Mucosa of rectum (tissue), 2 donors: ENCODE data around the gene SNX32.
A peak's percentile ranks its signal among the peaks of the same experiment; 100 is the strongest.

Experiments
- H3K27ac ChIP-seq, 2 donors: one replicate each; pipeline ENCODE4 v1.7.0; 2013; ENCODE audit warnings: inconsistent platforms in 2 of 2, low read depth in 2 of 2, low read length in 2 of 2
- H3K27me3 ChIP-seq, 2 donors: one replicate each; pipeline ENCODE4 v1.7.0; 2013; ENCODE audit warnings: low read length in 2 of 2; ENCODE audit not compliant: control insufficient read depth in 2 of 2, insufficient read depth in 2 of 2
- H3K36me3 ChIP-seq, 2 donors: one replicate each; pipeline ENCODE4 v1.7.0; 2013; ENCODE audit warnings: low read length in 2 of 2; ENCODE audit not compliant: control insufficient read depth in 2 of 2, insufficient read depth in 2 of 2
- H3K4me1 ChIP-seq, 2 donors: one replicate each; pipeline ENCODE4 v1.7.0; 2013; ENCODE audit warnings: low read length in 2 of 2, mild to moderate bottlenecking in 1 of 2; ENCODE audit not compliant: control insufficient read depth in 2 of 2, insufficient read depth in 2 of 2
- H3K4me3 ChIP-seq, 2 donors: one replicate each; pipeline ENCODE4 v1.7.0; 2013; ENCODE audit warnings: low read length in 2 of 2
- H3K9ac ChIP-seq, 2 donors: one replicate each; pipeline ENCODE4 v1.7.0; 2013; ENCODE audit warnings: low read length in 2 of 2, low read depth in 1 of 2, mild to moderate bottlenecking in 1 of 2
- H3K9me3 ChIP-seq, 2 donors: one replicate each; pipeline ENCODE4 v1.7.0; 2013; ENCODE audit warnings: low read length in 2 of 2; ENCODE audit not compliant: control insufficient read depth in 2 of 2
- donor health status: healthy.
- donor health status: Normal muscosa, but diverticular disease.

The SNX32 gene

DNA sequence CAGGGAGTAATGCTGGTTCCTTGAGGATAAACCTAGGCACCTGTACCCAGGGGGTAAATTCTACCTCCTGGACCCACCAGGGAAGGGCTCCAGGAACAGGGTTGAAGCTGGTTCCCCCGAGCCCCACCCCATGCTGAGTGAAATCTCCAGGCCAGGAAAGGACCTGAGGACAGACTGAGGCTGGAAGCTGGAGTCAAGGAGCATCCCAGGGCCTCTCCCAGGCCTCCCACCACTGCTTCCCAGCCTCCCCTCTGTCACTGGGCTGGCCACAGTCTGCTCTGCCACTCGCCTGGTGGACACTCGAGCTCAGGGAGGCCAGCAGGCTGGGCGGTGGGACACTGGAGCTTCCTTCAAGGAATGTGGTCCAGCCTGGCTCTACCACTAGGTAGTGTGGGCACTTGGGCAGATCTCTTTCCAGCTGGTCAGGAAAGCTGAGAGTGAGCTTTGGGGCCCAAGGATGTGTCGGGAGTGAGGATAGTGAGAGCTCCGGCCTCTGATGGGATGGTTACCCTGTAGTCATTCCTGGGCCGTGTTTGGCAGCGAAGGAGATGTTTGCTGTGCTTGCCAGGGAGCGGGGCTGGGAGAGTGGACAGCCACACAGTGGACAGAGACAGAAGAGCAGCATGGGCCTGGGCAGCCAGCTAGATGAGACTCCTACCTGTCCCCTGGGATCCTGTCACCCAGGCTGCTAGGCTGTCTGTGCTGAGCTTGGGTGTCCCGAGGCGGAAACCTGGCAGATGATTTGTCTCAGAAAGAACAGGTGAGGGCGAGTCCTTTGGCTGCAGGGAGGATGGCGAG is 43.5 kb upstream of the SNX32 start:
- Histone ChIP-seq H3K9ac (peak overlapping the region; percentile 38 to 63), H3K27ac (peak overlapping the region; percentile 87 to 93), H3K27me3 (peaks cover 4 to 11% of the 10 kb centered on the region in 2 donors), H3K36me3 (peaks cover 13 to 14% of the 10 kb centered on the region in 2 donors), H3K9me3 (no peaks in the 10 kb centered on the region), H3K4me1 (peaks cover 48 to 60% of the 10 kb centered on the region in 2 donors), H3K4me3 (peak overlapping the region; percentile 31 to 63)

GRCh38 chr11:65790902-65791650 is 42.7 kb upstream of the SNX32 start:
- Histone ChIP-seq H3K9ac (peak overlapping the region in 1 of 2 donors; percentile 63), H3K36me3 (peaks cover 20 to 21% of the 10 kb centered on the region in 2 donors), H3K27me3 (peaks cover 4 to 9% of the 10 kb centered on the region in 2 donors), H3K27ac (peak overlapping the region; percentile 87 to 93), H3K9me3 (no peaks in the 10 kb centered on the region), H3K4me3 (peak overlapping the region; percentile 31 to 63), H3K4me1 (peaks cover 46 to 60% of the 10 kb centered on the region in 2 donors)

GRCh38 chr11:65791719-65792213 is 42.0 kb upstream of the SNX32 start:
- Histone ChIP-seq H3K27ac (peak overlapping the region; percentile 87 to 93), H3K4me1 (peaks cover 42 to 60% of the 10 kb centered on the region in 2 donors), H3K27me3 (peaks cover 4 to 8% of the 10 kb centered on the region in 2 donors), H3K4me3 (peak overlapping the region; percentile 31 to 41), H3K9me3 (no peaks in the 10 kb centered on the region), H3K9ac (peak overlapping the region; percentile 47 to 69), H3K36me3 (peaks cover 24 to 28% of the 10 kb centered on the region in 2 donors)

DNA sequence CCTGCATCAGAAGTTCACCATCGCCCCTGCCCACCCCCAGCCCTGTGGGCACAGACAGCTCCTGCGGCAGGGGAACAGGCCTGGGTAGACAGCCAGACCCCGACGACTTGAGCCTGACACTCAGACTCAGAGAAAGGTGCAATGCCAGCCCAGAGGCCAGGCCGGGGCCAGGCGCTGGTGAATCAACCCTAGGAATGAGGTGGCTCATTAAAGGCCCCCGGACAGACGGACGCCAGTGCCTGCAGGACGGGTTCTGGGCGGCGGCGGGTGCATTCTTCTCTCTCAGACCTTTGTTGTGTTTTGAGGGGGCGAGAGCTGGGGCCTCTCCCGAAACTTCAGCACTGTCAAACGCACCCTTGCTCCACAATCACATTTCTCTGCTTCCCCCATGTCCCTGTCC is 41.3 kb upstream of the SNX32 start:
- peak overlapping the region in 1 of 2 donors; percentile 41 for H3K4me3 ChIP-seq
- peak overlapping the region; percentile 87 to 93 for H3K27ac ChIP-seq
- H3K9me3 ChIP-seq: no peaks in the 10 kb centered on the region
- peaks cover 42 to 60% of the 10 kb centered on the region in 2 donors for H3K4me1 ChIP-seq
- peak overlapping the region in 1 of 2 donors; percentile 69 for H3K9ac ChIP-seq
- H3K36me3 ChIP-seq: peaks cover 24 to 28% of the 10 kb centered on the region in 2 donors
- peaks cover 4 to 8% of the 10 kb centered on the region in 2 donors for H3K27me3 ChIP-seq

DNA sequence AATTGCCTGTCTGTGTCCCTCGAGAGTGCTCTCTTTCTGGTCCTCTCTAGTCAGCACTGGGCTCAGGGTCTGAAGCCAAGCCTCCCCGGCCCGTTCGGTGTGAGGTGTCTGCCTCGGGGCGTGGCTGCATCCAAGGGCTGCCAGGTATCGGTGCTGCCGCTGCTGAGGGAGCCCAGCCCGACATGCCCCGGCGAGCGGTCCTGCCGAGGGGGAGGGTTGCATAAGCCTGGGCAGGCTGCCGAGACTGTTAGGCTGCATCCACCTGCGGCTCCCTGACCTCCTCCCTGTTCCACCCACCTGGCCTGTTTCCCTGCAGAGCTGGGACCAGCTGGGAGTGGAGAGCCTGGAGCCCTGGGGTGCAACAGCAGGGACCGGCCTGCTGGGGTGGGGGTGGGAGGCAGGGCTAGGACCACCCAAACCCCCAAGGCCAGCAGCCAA is 40.6 kb upstream of the SNX32 start:
- no peaks in the 10 kb centered on the region for H3K9me3 ChIP-seq
- H3K27ac ChIP-seq: peak overlapping the region; percentile 87 to 93
- H3K4me1 ChIP-seq: peaks cover 42 to 60% of the 10 kb centered on the region in 2 donors
- peaks cover 0 to 7% of the 10 kb centered on the region in 2 donors for H3K27me3 ChIP-seq
- H3K9ac ChIP-seq: peak overlapping the region in 1 of 2 donors; percentile 3
- H3K4me3 ChIP-seq: peak overlapping the region in 1 of 2 donors; percentile 2
- peaks cover 24 to 28% of the 10 kb centered on the region in 2 donors for H3K36me3 ChIP-seq

DNA sequence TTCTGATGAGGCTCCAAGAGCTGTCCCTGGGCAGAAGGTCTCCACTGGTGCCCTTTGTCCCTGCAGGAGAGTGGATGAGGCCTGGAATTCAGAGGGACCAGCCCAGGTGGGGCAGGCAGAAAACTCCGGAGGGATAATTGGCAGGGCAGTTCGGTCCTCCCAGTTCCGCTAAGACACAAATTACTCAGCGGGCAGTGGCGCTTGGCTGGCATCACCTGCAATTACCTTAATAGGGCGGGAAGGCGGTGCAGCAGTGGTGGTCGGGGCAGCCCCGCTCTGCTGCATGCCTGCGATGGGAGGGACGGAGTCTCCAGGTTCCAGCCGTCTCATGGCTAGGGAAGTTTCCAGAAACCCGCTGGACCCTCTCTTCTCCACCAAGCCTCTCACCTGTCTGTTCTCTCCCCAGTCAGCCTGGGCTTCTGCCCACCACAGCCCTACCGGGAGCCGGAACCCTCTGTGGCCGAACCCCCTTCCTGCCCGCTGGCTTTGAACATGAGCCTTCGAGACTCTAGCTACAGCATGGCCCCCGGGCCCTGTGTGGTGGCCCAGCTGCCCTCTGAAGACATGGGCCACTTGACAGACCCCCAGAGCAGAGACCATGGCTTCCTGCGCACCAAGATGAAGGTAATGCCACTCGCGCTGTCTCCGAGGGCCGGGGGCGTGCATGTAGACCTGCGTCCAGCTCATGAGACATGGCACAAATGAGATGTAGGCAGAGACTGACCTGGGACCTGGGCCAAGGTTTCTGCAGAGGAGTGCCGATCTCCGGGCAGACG is 40.0 kb upstream of the SNX32 start:
- H3K4me1 ChIP-seq: peaks cover 42 to 57% of the 10 kb centered on the region in 2 donors
- H3K4me3 ChIP-seq: peak overlapping the region in 1 of 2 donors; percentile 2
- peak overlapping the region in 1 of 2 donors; percentile 3 for H3K9ac ChIP-seq
- H3K9me3 ChIP-seq: no peaks in the 10 kb centered on the region
- peaks cover 24 to 28% of the 10 kb centered on the region in 2 donors for H3K36me3 ChIP-seq
- peak overlapping the region in 1 of 2 donors; percentile 93 for H3K27ac ChIP-seq
- H3K27me3 ChIP-seq: peaks cover 0 to 4% of the 10 kb centered on the region in 2 donors

DNA sequence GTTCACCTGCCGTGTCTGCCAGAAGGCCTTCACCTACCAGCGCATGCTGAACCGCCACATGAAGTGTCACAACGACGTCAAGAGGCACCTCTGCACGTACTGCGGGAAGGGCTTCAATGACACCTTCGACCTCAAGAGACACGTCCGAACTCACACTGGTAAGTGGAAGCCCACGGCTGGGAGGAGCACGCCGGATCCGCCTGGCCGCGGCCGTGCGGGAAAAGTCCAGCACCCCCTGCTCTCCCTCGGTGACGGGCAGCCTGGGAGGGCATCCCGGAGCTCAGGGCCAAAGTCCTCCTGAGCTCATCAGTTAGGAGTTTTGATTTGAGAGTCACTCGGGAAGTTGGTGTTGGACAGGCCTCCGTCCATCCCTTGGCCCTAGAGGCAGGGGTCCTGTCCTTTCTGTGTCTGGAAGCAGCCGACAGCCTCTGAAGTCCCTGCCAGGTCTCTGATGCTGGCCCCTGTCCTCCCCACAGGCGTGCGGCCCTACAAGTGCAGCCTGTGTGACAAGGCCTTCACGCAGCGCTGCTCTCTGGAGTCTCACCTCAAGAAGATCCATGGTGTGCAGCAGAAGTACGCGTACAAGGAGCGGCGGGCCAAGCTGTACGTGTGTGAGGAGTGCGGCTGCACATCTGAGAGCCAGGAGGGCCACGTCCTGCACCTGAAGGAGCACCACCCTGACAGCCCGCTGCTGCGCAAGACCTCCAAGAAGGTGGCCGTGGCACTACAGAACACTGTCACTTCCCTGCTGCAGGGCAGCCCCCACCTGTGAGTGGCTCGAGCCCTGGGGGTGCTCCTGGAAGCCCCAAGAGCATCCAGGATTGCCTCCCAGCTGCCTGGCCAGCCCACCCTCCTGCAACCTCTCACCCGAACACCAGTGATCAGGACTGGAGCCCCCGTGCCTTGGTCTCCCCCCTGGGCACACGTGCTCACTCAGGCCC is 38.9 kb upstream of the SNX32 start:
- Histone ChIP-seq H3K4me1 (peaks cover 39 to 47% of the 10 kb centered on the region in 2 donors), H3K9me3 (no peaks in the 10 kb centered on the region), H3K27me3 (peaks cover 0 to 4% of the 10 kb centered on the region in 2 donors), H3K4me3 (no peak overlapping the region), H3K9ac (no peak overlapping the region), H3K27ac (no peak overlapping the region), H3K36me3 (peaks cover 24 to 28% of the 10 kb centered on the region in 2 donors)

GRCh38 chr11:65796726-65797601 is 36.8 kb upstream of the SNX32 start:
- peak overlapping the region in 1 of 2 donors; percentile 11 for H3K9ac ChIP-seq
- H3K27me3 ChIP-seq: peaks cover 0 to 2% of the 10 kb centered on the region in 2 donors
- H3K4me1 ChIP-seq: peaks cover 20 to 26% of the 10 kb centered on the region in 2 donors
- H3K9me3 ChIP-seq: no peaks in the 10 kb centered on the region
- no peak overlapping the region for H3K4me3 ChIP-seq
- no peak overlapping the region for H3K27ac ChIP-seq
- peaks cover 24 to 28% of the 10 kb centered on the region in 2 donors for H3K36me3 ChIP-seq
